ENCODE results near the gene NOD1. TPM values are rescaled to one million over a fixed set of nuclear protein-coding genes. Genes with fewer than 3 reads are reported as not detected.

The NOD1 gene
- total and polyA plus RNA-seq, 8 donors = 1.9 to 9.9 (median 3.3) TPM

GRCh38 chr7:30413864-30414263 is 64.7 kb downstream of the NOD1 start:
- H3K27me3 ChIP-seq = no peaks in the 10 kb centered on the region
- H3K9me3 ChIP-seq = no peaks in the 10 kb centered on the region
- H3K36me3 ChIP-seq = no peaks in the 10 kb centered on the region
- H3K27ac ChIP-seq = no peak overlapping the region
- ATAC-seq = peak in 2 of 4 donors; percentile 32 to 41
- intact Hi-C loops (cut with DNase I) = no loop called here
- 72% methylated on average over 7 of the region's 7 CpGs for WGBS, 2 donors
- DNase-seq = no peak
- no peak overlapping the region for H3K4me3 ChIP-seq
- no peak for FAIRE-seq
- TF ChIP-seq CTCF (IDR thresholded peaks at IDR 0.05) = no peak
- H3K4me1 ChIP-seq = no peaks in the 10 kb centered on the region

GRCh38 chr7:30412782-30413504 is 65.6 kb downstream of the NOD1 start:
- Histone ChIP-seq H3K27me3 (no peaks in the 10 kb centered on the region), H3K9me3 (no peaks in the 10 kb centered on the region), H3K36me3 (no peaks in the 10 kb centered on the region), H3K4me3 (no peak overlapping the region), H3K4me1 (no peaks in the 10 kb centered on the region), H3K27ac (no peak overlapping the region)
- intact Hi-C loops (cut with DNase I) = no loop called here
- 40 to 44% methylated on average over 5 of the region's 5 CpGs for WGBS, 2 donors
- peak; percentile 17 for FAIRE-seq
- DNase-seq = peak in 3 of 6 donors; percentile 39 to 59 (median 50)
- peak in 3 of 4 donors; percentile 13 to 40 (median 34) for TF ChIP-seq CTCF (IDR thresholded peaks at IDR 0.05)
- ATAC-seq = peak; percentile 90 to 98 (median 98)

GRCh38 chr7:30411897-30412296 is 66.7 kb downstream of the NOD1 start:
- no peaks in the 10 kb centered on the region for H3K4me1 ChIP-seq
- H3K27ac ChIP-seq = no peak overlapping the region
- no peaks in the 10 kb centered on the region for H3K27me3 ChIP-seq
- intact Hi-C loops (cut with DNase I) = no loop called here
- peak in 1 of 4 donors; percentile 53 for ATAC-seq
- no peak overlapping the region for H3K4me3 ChIP-seq
- no peak for DNase-seq
- no peak for FAIRE-seq
- WGBS, 2 donors = 73 to 78% methylated on average over 3 of the region's 3 CpGs
- no peaks in the 10 kb centered on the region for H3K9me3 ChIP-seq
- TF ChIP-seq CTCF (IDR thresholded peaks at IDR 0.05) = no peak
- no peaks in the 10 kb centered on the region for H3K36me3 ChIP-seq

GRCh38 chr7:30411173-30411572 is 67.4 kb downstream of the NOD1 start:
- ATAC-seq = peak in 1 of 4 donors; percentile 16
- Histone ChIP-seq H3K36me3 (no peaks in the 10 kb centered on the region), H3K4me1 (no peaks in the 10 kb centered on the region), H3K4me3 (no peak overlapping the region), H3K9me3 (no peaks in the 10 kb centered on the region), H3K27ac (no peak overlapping the region), H3K27me3 (no peaks in the 10 kb centered on the region)
- no peak for DNase-seq
- WGBS, 2 donors = 85 to 87% methylated on average over 2 of the region's 2 CpGs
- FAIRE-seq = no peak
- no peak for TF ChIP-seq CTCF (IDR thresholded peaks at IDR 0.05)
- intact Hi-C loops (cut with DNase I) = no loop called here

All from pancreas (tissue), 10 donors.